ENCODE results near the gene RTP2.

The RTP2 gene

GRCh38 chr3:187738331-187739093 is 36.2 kb upstream of the RTP2 start:
- peak; percentile 85 for DNase-seq

- no peak for DNase-seq
These were observed 35.6 kb upstream of the RTP2 start for GRCh38 chr3:187738071-187738330.

- DNase-seq = no peak
These were observed 35.2 kb upstream of the RTP2 start for GRCh38 chr3:187737368-187738070.

GRCh38 chr3:187737006-187737367 is 34.6 kb upstream of the RTP2 start:
- no peak for DNase-seq

- DNase-seq = no peak
These were observed 34.1 kb upstream of the RTP2 start for GRCh38 chr3:187736418-187736871.

GRCh38 chr3:187735837-187736236 is 33.5 kb upstream of the RTP2 start:
- no peak for DNase-seq

- DNase-seq = no peak
These were observed 33.0 kb upstream of the RTP2 start for GRCh38 chr3:187735383-187735782.

- no peak for DNase-seq
These were observed 32.5 kb upstream of the RTP2 start for GRCh38 chr3:187734841-187735240.

GRCh38 chr3:187733371-187733770 is 31.0 kb upstream of the RTP2 start:
- DNase-seq = no peak

GRCh38 chr3:187729598-187729997 is 27.2 kb upstream of the RTP2 start:
- no peak for DNase-seq

- no peak for DNase-seq
These were observed 26.7 kb upstream of the RTP2 start for GRCh38 chr3:187728940-187729583.

GRCh38 chr3:187728248-187728647 is 25.9 kb upstream of the RTP2 start:
- DNase-seq = no peak

GRCh38 chr3:187726564-187726963 is 24.2 kb upstream of the RTP2 start:
- DNase-seq = no peak

GRCh38 chr3:187725653-187726370 is 23.5 kb upstream of the RTP2 start:
- no peak for DNase-seq

GRCh38 chr3:187725224-187725623 is 22.9 kb upstream of the RTP2 start:
- no peak for DNase-seq

GRCh38 chr3:187722206-187722612 is 19.9 kb upstream of the RTP2 start:
- no peak for DNase-seq

- DNase-seq = no peak
These were observed 18.7 kb upstream of the RTP2 start for GRCh38 chr3:187721055-187721454.

GRCh38 chr3:187720337-187720670 is 17.9 kb upstream of the RTP2 start:
- DNase-seq = no peak

GRCh38 chr3:187719628-187720336 is 17.4 kb upstream of the RTP2 start:
- no peak for DNase-seq

GRCh38 chr3:187718802-187719201 is 16.4 kb upstream of the RTP2 start:
- no peak for DNase-seq

- DNase-seq = no peak
These were observed 15.2 kb upstream of the RTP2 start for GRCh38 chr3:187717572-187717971.

- peak; percentile 50 for DNase-seq
These were observed 12.1 kb upstream of the RTP2 start for GRCh38 chr3:187714404-187714979.

GRCh38 chr3:187713504-187713903 is 11.1 kb upstream of the RTP2 start:
- DNase-seq = no peak
